GM21786 (cell line): ENCODE data around the gene FAP.
A peak's percentile ranks its signal among the peaks of the same experiment; 100 is the strongest.

Experiments used
- ATAC-seq: cut with Tn5 transposase; IDR thresholded peaks from one replicate; pipeline ENCODE4 v1.9.1; 2021; ENCODE audit not compliant: unreplicated experiment

The FAP gene

GRCh38 chr2:162127422-162127821 lies 115.8 kb downstream of the FAP start:
- no peak for ATAC-seq

GRCh38 chr2:162126527-162126926 lies 116.7 kb downstream of the FAP start:
- ATAC-seq = peak; percentile 4

DNA sequence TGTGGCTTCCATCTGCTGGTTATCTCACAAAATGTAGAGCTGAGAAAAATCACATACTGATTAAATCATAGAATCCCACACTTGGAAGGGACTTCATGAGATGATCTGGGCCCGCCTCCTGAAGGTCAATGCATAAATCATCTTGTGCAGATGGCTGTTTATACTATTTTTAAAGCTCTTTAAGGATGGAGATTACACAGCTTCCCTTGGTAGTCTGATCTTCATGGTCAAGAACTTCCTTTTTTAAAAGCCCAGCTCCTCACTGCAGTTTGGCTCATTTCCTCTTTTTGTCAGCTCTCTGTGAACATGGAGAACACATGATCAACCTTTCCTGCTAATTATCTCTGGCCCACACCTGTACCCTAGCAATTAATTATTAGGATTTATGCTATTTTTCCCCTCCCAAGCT lies 117.1 kb downstream of the FAP start:
- peak; percentile 96 for ATAC-seq

GRCh38 chr2:162125138-162125537 lies 118.1 kb downstream of the FAP start:
- ATAC-seq = no peak

- peak; percentile 35 for ATAC-seq
Observed at GRCh38 chr2:162123806-162124758, 119.2 kb downstream of the FAP start.
